ENCODE results near the gene EPHB1. TPM values are rescaled to one million over a fixed set of nuclear protein-coding genes. Genes with fewer than 3 reads are reported as not detected.

EPHB1 gene
- total and polyA plus RNA-seq, 8 donors: 0.02 to 1.4 (median 0.43) TPM

GRCh38 chr3:135240426-135240825, 445.4 kb downstream of the EPHB1 start:
- no peaks in the 10 kb centered on the region for H3K9me3 ChIP-seq
- no peaks in the 10 kb centered on the region for H3K27me3 ChIP-seq
- no peak for ATAC-seq
- H3K4me1 ChIP-seq: no peaks in the 10 kb centered on the region
- FAIRE-seq: no peak
- no peak overlapping the region for H3K4me3 ChIP-seq
- TF ChIP-seq, protein P1, sequence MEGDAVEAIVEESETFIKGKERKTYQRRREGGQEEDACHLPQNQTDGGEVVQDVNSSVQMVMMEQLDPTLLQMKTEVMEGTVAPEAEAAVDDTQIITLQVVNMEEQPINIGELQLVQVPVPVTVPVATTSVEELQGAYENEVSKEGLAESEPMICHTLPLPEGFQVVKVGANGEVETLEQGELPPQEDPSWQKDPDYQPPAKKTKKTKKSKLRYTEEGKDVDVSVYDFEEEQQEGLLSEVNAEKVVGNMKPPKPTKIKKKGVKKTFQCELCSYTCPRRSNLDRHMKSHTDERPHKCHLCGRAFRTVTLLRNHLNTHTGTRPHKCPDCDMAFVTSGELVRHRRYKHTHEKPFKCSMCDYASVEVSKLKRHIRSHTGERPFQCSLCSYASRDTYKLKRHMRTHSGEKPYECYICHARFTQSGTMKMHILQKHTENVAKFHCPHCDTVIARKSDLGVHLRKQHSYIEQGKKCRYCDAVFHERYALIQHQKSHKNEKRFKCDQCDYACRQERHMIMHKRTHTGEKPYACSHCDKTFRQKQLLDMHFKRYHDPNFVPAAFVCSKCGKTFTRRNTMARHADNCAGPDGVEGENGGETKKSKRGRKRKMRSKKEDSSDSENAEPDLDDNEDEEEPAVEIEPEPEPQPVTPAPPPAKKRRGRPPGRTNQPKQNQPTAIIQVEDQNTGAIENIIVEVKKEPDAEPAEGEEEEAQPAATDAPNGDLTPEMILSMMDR (IDR thresholded peaks at IDR 0.05): no peak
- intact Hi-C loops (cut with DNase I): no loop called here
- no peak overlapping the region for H3K27ac ChIP-seq
- no peak for DNase-seq
- H3K36me3 ChIP-seq: no peaks in the 10 kb centered on the region

- WGBS, 2 donors: 83 to 87% methylated on average over 2 of the region's 2 CpGs
- ATAC-seq (no peak), DNase-seq (no peak), FAIRE-seq (no peak)
- H3K36me3 ChIP-seq: no peaks in the 10 kb centered on the region
- H3K27me3 ChIP-seq: no peaks in the 10 kb centered on the region
- H3K27ac ChIP-seq: no peak overlapping the region
- intact Hi-C loops (cut with DNase I): no loop called here
- H3K4me1 ChIP-seq: no peaks in the 10 kb centered on the region
- TF ChIP-seq, protein P1 (IDR thresholded peaks at IDR 0.05): no peak
- no peak overlapping the region for H3K4me3 ChIP-seq
- no peaks in the 10 kb centered on the region for H3K9me3 ChIP-seq
Measured at GRCh38 chr3:135242285-135242684, 447.2 kb downstream of the EPHB1 start.

DNA sequence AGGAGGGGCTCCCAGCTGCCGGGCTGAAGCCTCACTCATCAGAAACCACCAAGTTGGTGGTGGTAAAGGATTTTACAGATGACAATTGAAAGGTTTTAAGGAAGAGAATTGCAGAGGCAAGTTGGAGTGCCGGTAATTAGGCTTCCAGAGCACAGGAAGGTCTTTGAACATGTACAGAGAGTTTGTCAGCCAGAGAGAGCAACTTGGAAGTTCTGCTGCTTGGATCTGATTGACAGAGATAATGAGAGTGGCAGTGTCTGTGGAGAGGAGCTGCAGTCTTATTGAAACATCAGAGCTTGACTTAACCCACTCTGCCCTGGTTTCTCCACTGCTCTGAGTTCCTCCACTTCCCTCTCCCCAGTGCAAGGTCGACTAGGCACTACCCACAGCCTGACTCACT, 448.6 kb downstream of the EPHB1 start:
- FAIRE-seq: no peak

GRCh38 chr3:135246027-135246426, 451.0 kb downstream of the EPHB1 start:
- Histone ChIP-seq H3K36me3 (no peaks in the 10 kb centered on the region), H3K9me3 (no peaks in the 10 kb centered on the region), H3K4me3 (no peak overlapping the region), H3K27me3 (no peaks in the 10 kb centered on the region), H3K27ac (no peak overlapping the region), H3K4me1 (no peaks in the 10 kb centered on the region)
- FAIRE-seq: no peak
- WGBS, 2 donors: 77 to 78% methylated on average over 1 of the region's 1 CpG
- intact Hi-C loops (cut with DNase I): no loop called here
- DNase-seq: no peak
- ATAC-seq: no peak
- TF ChIP-seq, protein P1 (IDR thresholded peaks at IDR 0.05): no peak

More for the DNA sequence above, 448.6 kb downstream of the EPHB1 start:
- no peak for ATAC-seq
- no peaks in the 10 kb centered on the region for H3K4me1 ChIP-seq
- H3K36me3 ChIP-seq: no peaks in the 10 kb centered on the region
- H3K27me3 ChIP-seq: no peaks in the 10 kb centered on the region
- no peaks in the 10 kb centered on the region for H3K9me3 ChIP-seq
- TF ChIP-seq, protein P1 (IDR thresholded peaks at IDR 0.05): no peak
- no peak for DNase-seq
- no peak overlapping the region for H3K4me3 ChIP-seq
- WGBS, 2 donors: 50 to 60% methylated on average over 3 of the region's 3 CpGs
- H3K27ac ChIP-seq: no peak overlapping the region
- intact Hi-C loops (cut with DNase I): no loop called here

DNA sequence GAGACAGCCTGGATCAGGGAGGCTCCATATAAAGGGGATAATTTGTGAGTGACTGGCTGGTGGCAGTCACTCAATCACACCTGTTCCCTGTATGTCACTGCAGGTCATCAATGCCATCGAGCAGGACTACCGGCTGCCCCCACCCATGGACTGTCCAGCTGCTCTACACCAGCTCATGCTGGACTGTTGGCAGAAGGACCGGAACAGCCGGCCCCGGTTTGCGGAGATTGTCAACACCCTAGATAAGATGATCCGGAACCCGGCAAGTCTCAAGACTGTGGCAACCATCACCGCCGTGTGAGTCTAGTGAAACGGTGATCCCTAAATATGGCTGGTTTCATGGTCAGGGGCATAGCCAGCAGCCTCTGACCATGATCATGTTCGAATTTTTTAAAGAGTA, 453.2 kb downstream of the EPHB1 start:
- no peaks in the 10 kb centered on the region for H3K36me3 ChIP-seq
- no peak overlapping the region for H3K27ac ChIP-seq
- no peaks in the 10 kb centered on the region for H3K9me3 ChIP-seq
- DNase-seq (no peak), ATAC-seq (no peak), FAIRE-seq (no peak)
- intact Hi-C loops (cut with DNase I): no loop called here
- 77 to 80% methylated on average over 12 of the region's 12 CpGs for WGBS, 2 donors
- no peak overlapping the region for H3K4me3 ChIP-seq
- TF ChIP-seq, protein P1 (IDR thresholded peaks at IDR 0.05): no peak
- no peaks in the 10 kb centered on the region for H3K4me1 ChIP-seq
- no peaks in the 10 kb centered on the region for H3K27me3 ChIP-seq
